SK-N-SH (cell line): ENCODE data around the gene SLC28A3.

Source experiments
- EP300 ChIP-seq, 2 experiments: IDR thresholded peaks; 2 replicates each; pipeline versions ENCODE4 v1.4.0 to v1.6.1; 2012; ENCODE audit warnings: borderline replicate concordance in 1 of 2, low read depth in 1 of 2, low read length in 1 of 2
- FOXM1 ChIP-seq: IDR thresholded peaks from 2 replicates; pipeline ENCODE4 v1.4.0; 2012; ENCODE audit warnings: low read depth, mild to moderate bottlenecking
- GABPA ChIP-seq: IDR thresholded peaks from 2 replicates; pipeline ENCODE4 v1.4.0; 2012; ENCODE audit warnings: low read depth, mild to moderate bottlenecking
- JUND ChIP-seq: IDR thresholded peaks from 2 replicates; pipeline ENCODE4 v1.4.0; 2012
- NFIC ChIP-seq: IDR thresholded peaks from 2 replicates; pipeline ENCODE4 v1.4.0; 2012; ENCODE audit warnings: borderline replicate concordance
- POLR2AphosphoS5 ChIP-seq: IDR thresholded peaks from 2 replicates; pipeline ENCODE4 v1.6.1; 2012; ENCODE audit warnings: low read depth, low read length
- REST ChIP-seq: IDR thresholded peaks from 2 replicates; pipeline ENCODE4 v1.6.1; 2012; ENCODE audit warnings: mild to moderate bottlenecking, low read depth, low read length, moderate library complexity
- RFX5 ChIP-seq: IDR thresholded peaks from 2 replicates; pipeline ENCODE4 v1.6.1; 2012; ENCODE audit warnings: mild to moderate bottlenecking, improper control_type of control experiment, low read length
- TAF1 ChIP-seq: IDR thresholded peaks from 2 replicates; pipeline ENCODE4 v1.6.1; 2012; ENCODE audit warnings: low read depth, mild to moderate bottlenecking, low read length, moderate library complexity, borderline replicate concordance
- USF2 ChIP-seq: fragments of 150-350 bp; IDR thresholded peaks from 2 replicates; pipeline ENCODE4 v1.6.1; 2017; ENCODE audit warnings: antibody characterized with exemption, low read length, low read depth, borderline replicate concordance
- YY1 ChIP-seq: IDR thresholded peaks from 2 replicates; pipeline ENCODE4 v1.4.0; 2012; ENCODE audit warnings: low read depth, mild to moderate bottlenecking
- TF ChIP-seq, protein P1 (sequence below): fragments of 200-600 bp; sonication (generic); IDR thresholded peaks from 2 replicates; pipeline ENCODE4 v1.6.1; 2017; ENCODE audit warnings: antibody characterized with exemption, mild to moderate bottlenecking, moderate library complexity
- TF ChIP-seq, protein P2 (sequence below): IDR thresholded peaks from 2 replicates; pipeline ENCODE4 v1.4.0; 2012; ENCODE audit warnings: low read depth
- TF ChIP-seq, protein P3 (sequence below): IDR thresholded peaks from 2 replicates; pipeline ENCODE4 v1.4.0; 2012; ENCODE audit warnings: low read depth, borderline replicate concordance

DNA sequence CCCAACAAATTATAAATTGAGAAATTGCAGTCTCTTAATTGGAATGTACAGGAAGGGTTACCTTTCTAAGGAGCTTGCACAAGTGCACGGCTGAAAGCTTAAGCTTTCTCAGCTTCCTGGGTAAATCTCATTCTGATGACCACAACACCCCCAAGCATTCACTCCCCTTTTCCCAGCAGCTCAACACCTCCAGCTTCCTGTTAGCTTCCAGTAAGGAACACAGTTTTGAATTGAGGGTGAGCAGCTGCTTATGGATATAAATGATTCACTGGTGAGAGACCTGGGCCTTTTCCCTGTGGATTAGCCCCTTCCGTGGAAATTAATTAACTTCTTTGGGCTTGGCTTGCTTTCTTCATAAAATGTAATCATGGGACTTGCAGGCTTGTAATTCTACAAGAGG, 101.2 kb downstream of the SLC28A3 start:
- TF ChIP-seq EP300 (IDR thresholded peaks at IDR 0.05; ENCODE audit: borderline replicate concordance in 1 of 2, low read depth in 1 of 2, low read length in 1 of 2) (no peak), FOXM1 (no peak), JUND (no peak), NFIC (no peak), USF2 (no peak), YY1 (no peak), RFX5 (no peak), POLR2AphosphoS5 (no peak), GABPA (no peak), REST (no peak), TAF1 (no peak)
- TF ChIP-seq, protein P1, sequence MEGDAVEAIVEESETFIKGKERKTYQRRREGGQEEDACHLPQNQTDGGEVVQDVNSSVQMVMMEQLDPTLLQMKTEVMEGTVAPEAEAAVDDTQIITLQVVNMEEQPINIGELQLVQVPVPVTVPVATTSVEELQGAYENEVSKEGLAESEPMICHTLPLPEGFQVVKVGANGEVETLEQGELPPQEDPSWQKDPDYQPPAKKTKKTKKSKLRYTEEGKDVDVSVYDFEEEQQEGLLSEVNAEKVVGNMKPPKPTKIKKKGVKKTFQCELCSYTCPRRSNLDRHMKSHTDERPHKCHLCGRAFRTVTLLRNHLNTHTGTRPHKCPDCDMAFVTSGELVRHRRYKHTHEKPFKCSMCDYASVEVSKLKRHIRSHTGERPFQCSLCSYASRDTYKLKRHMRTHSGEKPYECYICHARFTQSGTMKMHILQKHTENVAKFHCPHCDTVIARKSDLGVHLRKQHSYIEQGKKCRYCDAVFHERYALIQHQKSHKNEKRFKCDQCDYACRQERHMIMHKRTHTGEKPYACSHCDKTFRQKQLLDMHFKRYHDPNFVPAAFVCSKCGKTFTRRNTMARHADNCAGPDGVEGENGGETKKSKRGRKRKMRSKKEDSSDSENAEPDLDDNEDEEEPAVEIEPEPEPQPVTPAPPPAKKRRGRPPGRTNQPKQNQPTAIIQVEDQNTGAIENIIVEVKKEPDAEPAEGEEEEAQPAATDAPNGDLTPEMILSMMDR, result no peak
- TF ChIP-seq, protein P2, sequence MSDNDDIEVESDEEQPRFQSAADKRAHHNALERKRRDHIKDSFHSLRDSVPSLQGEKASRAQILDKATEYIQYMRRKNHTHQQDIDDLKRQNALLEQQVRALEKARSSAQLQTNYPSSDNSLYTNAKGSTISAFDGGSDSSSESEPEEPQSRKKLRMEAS, result no peak
- TF ChIP-seq, protein P3, sequence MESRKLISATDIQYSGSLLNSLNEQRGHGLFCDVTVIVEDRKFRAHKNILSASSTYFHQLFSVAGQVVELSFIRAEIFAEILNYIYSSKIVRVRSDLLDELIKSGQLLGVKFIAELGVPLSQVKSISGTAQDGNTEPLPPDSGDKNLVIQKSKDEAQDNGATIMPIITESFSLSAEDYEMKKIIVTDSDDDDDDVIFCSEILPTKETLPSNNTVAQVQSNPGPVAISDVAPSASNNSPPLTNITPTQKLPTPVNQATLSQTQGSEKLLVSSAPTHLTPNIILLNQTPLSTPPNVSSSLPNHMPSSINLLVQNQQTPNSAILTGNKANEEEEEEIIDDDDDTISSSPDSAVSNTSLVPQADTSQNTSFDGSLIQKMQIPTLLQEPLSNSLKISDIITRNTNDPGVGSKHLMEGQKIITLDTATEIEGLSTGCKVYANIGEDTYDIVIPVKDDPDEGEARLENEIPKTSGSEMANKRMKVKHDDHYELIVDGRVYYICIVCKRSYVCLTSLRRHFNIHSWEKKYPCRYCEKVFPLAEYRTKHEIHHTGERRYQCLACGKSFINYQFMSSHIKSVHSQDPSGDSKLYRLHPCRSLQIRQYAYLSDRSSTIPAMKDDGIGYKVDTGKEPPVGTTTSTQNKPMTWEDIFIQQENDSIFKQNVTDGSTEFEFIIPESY, result no peak
